ENCODE data around the gene SRP19. TPM values are rescaled to one million over a fixed set of nuclear protein-coding genes. Genes with fewer than 3 reads are reported as not detected.
"Not testable (repeated sequence)": the region's sequence is repeated elsewhere in the genome, so short reads cannot be mapped to it uniquely, and the experiment has no call there.

Gene SRP19
- total RNA-seq, 1 experiment from 2014 or later: 65.5 TPM

DNA sequence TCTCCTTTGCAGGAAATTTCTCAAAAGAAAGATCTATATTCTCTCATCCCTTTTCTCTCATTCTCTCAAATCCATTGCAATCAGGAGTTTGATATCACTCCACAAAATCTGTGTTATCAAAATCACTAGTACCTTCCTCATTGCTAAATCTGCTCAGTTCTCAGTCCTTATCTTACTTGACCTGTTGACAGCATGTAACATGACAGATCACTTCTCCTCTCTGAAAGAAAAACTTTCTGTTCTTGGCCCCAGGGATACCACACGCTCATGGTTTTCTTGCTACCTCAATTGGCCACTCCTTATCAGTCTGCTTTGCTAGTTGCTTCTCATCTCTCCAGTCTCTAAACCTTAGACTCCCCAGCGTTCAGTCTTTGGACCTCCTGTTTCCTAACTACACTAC, 22.1 kb downstream of the SRP19 start:
- H3K27ac Mint-ChIP-seq (ENCODE audit: unreplicated experiment): no peak overlapping the region
- peaks cover 15% of the 10 kb centered on the region for H3K36me3 Mint-ChIP-seq (ENCODE audit: insufficient read depth, unreplicated experiment)
- H3K4me3 Mint-ChIP-seq (ENCODE audit: low read depth, unreplicated experiment): no peak overlapping the region
- intact Hi-C loops (cut with micrococcal nuclease; ENCODE audit: unreplicated experiment): no loop called here
- no peak for DNase-seq
- TF ChIP-seq, protein P1, sequence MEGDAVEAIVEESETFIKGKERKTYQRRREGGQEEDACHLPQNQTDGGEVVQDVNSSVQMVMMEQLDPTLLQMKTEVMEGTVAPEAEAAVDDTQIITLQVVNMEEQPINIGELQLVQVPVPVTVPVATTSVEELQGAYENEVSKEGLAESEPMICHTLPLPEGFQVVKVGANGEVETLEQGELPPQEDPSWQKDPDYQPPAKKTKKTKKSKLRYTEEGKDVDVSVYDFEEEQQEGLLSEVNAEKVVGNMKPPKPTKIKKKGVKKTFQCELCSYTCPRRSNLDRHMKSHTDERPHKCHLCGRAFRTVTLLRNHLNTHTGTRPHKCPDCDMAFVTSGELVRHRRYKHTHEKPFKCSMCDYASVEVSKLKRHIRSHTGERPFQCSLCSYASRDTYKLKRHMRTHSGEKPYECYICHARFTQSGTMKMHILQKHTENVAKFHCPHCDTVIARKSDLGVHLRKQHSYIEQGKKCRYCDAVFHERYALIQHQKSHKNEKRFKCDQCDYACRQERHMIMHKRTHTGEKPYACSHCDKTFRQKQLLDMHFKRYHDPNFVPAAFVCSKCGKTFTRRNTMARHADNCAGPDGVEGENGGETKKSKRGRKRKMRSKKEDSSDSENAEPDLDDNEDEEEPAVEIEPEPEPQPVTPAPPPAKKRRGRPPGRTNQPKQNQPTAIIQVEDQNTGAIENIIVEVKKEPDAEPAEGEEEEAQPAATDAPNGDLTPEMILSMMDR (IDR thresholded peaks at IDR 0.05; ENCODE audit: unreplicated experiment): no peak
- no peaks in the 10 kb centered on the region for H3K27me3 Mint-ChIP-seq (ENCODE audit: unreplicated experiment)
- BruUV-seq (replicated peaks): no TSS peak
- CTCF ChIA-PET: no interaction called here
- no peaks in the 10 kb centered on the region for H3K9me3 Mint-ChIP-seq (ENCODE audit: low read depth, unreplicated experiment)
- peaks cover 10% of the 10 kb centered on the region for H3K4me1 Mint-ChIP-seq (ENCODE audit: low read depth, unreplicated experiment)

DNA sequence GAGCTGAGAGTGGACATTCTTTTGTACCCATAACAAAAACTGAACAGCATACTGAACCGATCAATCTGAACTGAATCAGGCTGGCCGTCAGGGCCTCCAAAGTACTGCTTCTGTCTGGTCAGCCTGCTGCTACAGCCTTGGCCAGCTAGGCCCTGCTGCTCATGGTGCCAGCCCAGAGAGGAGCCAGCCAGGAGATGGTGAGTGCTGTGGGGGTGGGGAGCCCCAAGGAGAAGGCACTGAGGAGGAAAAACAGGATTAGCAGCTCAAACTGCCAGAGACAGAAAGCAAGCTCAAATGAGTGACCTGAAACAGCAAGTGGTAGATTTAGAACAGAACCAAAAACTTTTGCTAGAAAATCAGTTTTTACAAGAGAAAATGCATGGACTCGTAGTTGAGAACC, 23.9 kb downstream of the SRP19 start:
- DNase-seq: no peak
- H3K9me3 Mint-ChIP-seq (ENCODE audit: low read depth, unreplicated experiment): no peaks in the 10 kb centered on the region
- intact Hi-C loops (cut with micrococcal nuclease; ENCODE audit: unreplicated experiment): no loop called here
- no peak overlapping the region for H3K4me3 Mint-ChIP-seq (ENCODE audit: low read depth, unreplicated experiment)
- H3K36me3 Mint-ChIP-seq (ENCODE audit: insufficient read depth, unreplicated experiment): peaks cover 7% of the 10 kb centered on the region
- no TSS peak for BruUV-seq (replicated peaks)
- CTCF ChIA-PET: interaction anchor here (1.3 kb wide), 1 partner anchor 303 kb away, joined by 3 read pairs; no protein-coding TSS in a partner anchor
- TF ChIP-seq, protein P1 (IDR thresholded peaks at IDR 0.05; ENCODE audit: unreplicated experiment): no peak
- H3K27ac Mint-ChIP-seq (ENCODE audit: unreplicated experiment): no peak overlapping the region
- no peaks in the 10 kb centered on the region for H3K4me1 Mint-ChIP-seq (ENCODE audit: low read depth, unreplicated experiment)
- no peaks in the 10 kb centered on the region for H3K27me3 Mint-ChIP-seq (ENCODE audit: unreplicated experiment)

DNA sequence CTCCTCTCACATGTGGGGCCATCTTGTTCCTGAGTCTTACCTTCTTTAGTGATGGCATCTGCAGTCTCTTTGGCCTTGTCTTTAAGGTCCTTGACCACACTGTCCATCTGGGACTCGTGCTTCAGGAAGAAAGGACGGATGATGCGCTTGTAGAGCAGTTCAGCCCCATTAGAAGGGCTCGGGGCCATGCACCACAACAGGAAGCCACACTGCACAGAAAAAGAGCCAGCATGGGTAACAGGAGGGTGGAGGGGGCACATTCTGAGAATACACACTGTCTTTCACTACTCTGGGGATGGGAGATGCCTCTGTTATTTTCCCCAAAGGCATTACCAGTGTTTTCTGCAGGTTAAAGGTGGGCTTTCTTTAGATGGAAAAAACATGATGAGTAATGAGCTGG, 25.9 kb downstream of the SRP19 start:
- Mint-ChIP-seq H3K4me3 (ENCODE audit: low read depth, unreplicated experiment) (no peak overlapping the region), H3K27ac (ENCODE audit: unreplicated experiment) (no peak overlapping the region), H3K27me3 (ENCODE audit: unreplicated experiment) (no peaks in the 10 kb centered on the region), H3K9me3 (ENCODE audit: low read depth, unreplicated experiment) (no peaks in the 10 kb centered on the region), H3K4me1 (ENCODE audit: low read depth, unreplicated experiment) (no peaks in the 10 kb centered on the region), H3K36me3 (ENCODE audit: insufficient read depth, unreplicated experiment) (peaks cover 7% of the 10 kb centered on the region)
- CTCF ChIA-PET: no interaction called here
- intact Hi-C loops (cut with micrococcal nuclease; ENCODE audit: unreplicated experiment): no loop called here
- TF ChIP-seq, protein P1 (IDR thresholded peaks at IDR 0.05; ENCODE audit: unreplicated experiment): no peak
- BruUV-seq (replicated peaks): no TSS peak
- no peak for DNase-seq

DNA sequence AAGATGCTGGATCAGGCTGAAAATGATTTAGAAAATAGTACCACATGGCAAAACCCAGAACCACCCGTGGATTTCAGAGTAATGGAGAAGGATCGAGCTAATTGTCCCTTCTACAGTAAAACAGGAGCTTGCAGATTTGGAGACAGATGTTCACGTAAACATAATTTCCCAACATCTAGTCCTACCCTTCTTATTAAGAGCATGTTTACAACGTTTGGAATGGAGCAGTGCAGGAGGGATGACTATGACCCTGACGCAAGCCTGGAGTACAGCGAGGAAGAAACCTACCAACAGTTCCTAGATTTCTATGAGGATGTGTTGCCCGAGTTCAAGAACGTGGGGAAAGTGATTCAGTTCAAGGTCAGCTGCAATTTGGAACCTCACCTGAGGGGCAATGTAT, 31.0 kb downstream of the SRP19 start:
- intact Hi-C loops (cut with micrococcal nuclease; ENCODE audit: unreplicated experiment); H3K4me1 Mint-ChIP-seq (ENCODE audit: low read depth, unreplicated experiment); H3K9me3 Mint-ChIP-seq (ENCODE audit: low read depth, unreplicated experiment); H3K27me3 Mint-ChIP-seq (ENCODE audit: unreplicated experiment); H3K4me3 Mint-ChIP-seq (ENCODE audit: low read depth, unreplicated experiment); BruUV-seq (replicated peaks); DNase-seq; CTCF ChIA-PET; H3K27ac Mint-ChIP-seq (ENCODE audit: unreplicated experiment): not testable (repeated sequence)
- H3K36me3 Mint-ChIP-seq (ENCODE audit: insufficient read depth, unreplicated experiment): peaks cover 24% of the 10 kb centered on the region

DNA sequence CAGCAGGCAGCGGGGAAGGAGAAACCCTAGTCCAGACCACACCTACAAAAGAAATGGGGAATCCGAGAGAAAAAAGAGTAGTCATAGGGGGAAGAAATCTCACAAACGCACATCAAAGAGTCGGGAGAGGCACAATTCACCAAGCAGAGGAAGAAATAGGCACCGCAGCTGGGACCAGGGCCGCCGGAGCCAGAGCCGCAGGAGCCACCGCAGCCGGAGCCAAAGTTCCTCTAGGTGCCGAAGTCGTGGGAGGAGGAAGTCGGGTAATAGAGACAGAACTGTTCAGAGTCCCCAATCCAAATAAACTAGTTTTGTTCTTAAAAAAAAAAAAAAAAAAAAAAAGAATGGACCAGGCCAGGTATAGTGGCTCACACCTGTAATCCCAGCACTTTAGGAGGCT, 31.7 kb downstream of the SRP19 start:
- Mint-ChIP-seq H3K36me3 (ENCODE audit: insufficient read depth, unreplicated experiment) (peaks cover 28% of the 10 kb centered on the region), H3K27ac (ENCODE audit: unreplicated experiment) (no peak overlapping the region)
- no TSS peak for BruUV-seq (replicated peaks)

More for the DNA sequence above, 31.7 kb downstream of the SRP19 start:
- intact Hi-C loops (cut with micrococcal nuclease; ENCODE audit: unreplicated experiment): no loop called here
- TF ChIP-seq, protein P1 (IDR thresholded peaks at IDR 0.05; ENCODE audit: unreplicated experiment): no peak
- DNase-seq: no peak
- Mint-ChIP-seq H3K4me3 (ENCODE audit: low read depth, unreplicated experiment) (no peak overlapping the region), H3K9me3 (ENCODE audit: low read depth, unreplicated experiment) (no peaks in the 10 kb centered on the region), H3K4me1 (ENCODE audit: low read depth, unreplicated experiment) (no peaks in the 10 kb centered on the region), H3K27me3 (ENCODE audit: unreplicated experiment) (no peaks in the 10 kb centered on the region)
- CTCF ChIA-PET: interaction anchor here (0.7 kb wide), 1 partner anchor 108 kb away, joined by 3 read pairs; no protein-coding TSS in a partner anchor
